BE2C (cell line): ENCODE data around the gene MRGPRX1.
"Not testable (repeated sequence)": the region's sequence is repeated elsewhere in the genome, so short reads cannot be mapped to it uniquely, and the experiment has no call there.

Experiments
- DNase-seq: peaks from one replicate; pipeline ENCODE4 v3.0.0-alpha.2; 2020
- H3K27me3 ChIP-seq: fragments of 250-450 bp; sonication (Bioruptor Pico); 2 replicates; pipeline ENCODE4 v1.5.1; 2020; ENCODE audit warnings: mild to moderate bottlenecking
- H3K36me3 ChIP-seq: fragments of 250-450 bp; sonication (Bioruptor Pico); 2 replicates; pipeline ENCODE4 v1.5.1; 2020; ENCODE audit warnings: mild to moderate bottlenecking
- H3K4me1 ChIP-seq: fragments of 250-450 bp; sonication (Bioruptor Pico); 2 replicates; pipeline ENCODE4 v1.5.1; 2020
- H3K4me3 ChIP-seq: 2 replicates; pipeline ENCODE4 v1.5.1; 2011; ENCODE audit warnings: low read depth, low read length
- H3K9me3 ChIP-seq: fragments of 250-450 bp; sonication (Bioruptor Pico); 2 replicates; pipeline ENCODE4 v1.5.1; 2020
- CTCF ChIP-seq: IDR thresholded peaks from 2 replicates; pipeline ENCODE4 v1.5.1; 2012; ENCODE audit warnings: mild to moderate bottlenecking, low read depth, low read length

Gene MRGPRX1

GRCh38 chr11:18927550-18928322, 11.5 kb downstream of the MRGPRX1 start:
- no peak overlapping the region for H3K4me3 ChIP-seq
- DNase-seq, result no peak
- H3K27me3 ChIP-seq, result no peaks in the 10 kb centered on the region
- H3K36me3 ChIP-seq, result no peaks in the 10 kb centered on the region
- H3K9me3 ChIP-seq, result no peaks in the 10 kb centered on the region
- no peaks in the 10 kb centered on the region for H3K4me1 ChIP-seq
- TF ChIP-seq CTCF, result no peak

GRCh38 chr11:18925426-18925825, 13.8 kb downstream of the MRGPRX1 start:
- not testable (repeated sequence) for H3K27me3 ChIP-seq, H3K36me3 ChIP-seq, H3K9me3 ChIP-seq, H3K4me1 ChIP-seq, H3K4me3 ChIP-seq, DNase-seq

- H3K9me3 ChIP-seq, result no peaks in the 10 kb centered on the region
- no peaks in the 10 kb centered on the region for H3K36me3 ChIP-seq
- no peaks in the 10 kb centered on the region for H3K27me3 ChIP-seq
- TF ChIP-seq CTCF, result no peak
- no peak for DNase-seq
- no peak overlapping the region for H3K4me3 ChIP-seq
- no peaks in the 10 kb centered on the region for H3K4me1 ChIP-seq
Measured at GRCh38 chr11:18912883-18913282, 26.3 kb downstream of the MRGPRX1 start.

GRCh38 chr11:18907391-18907790, 31.8 kb downstream of the MRGPRX1 start:
- DNase-seq, result no peak
- Histone ChIP-seq H3K9me3 (no peaks in the 10 kb centered on the region), H3K4me3 (no peak overlapping the region), H3K36me3 (no peaks in the 10 kb centered on the region), H3K27me3 (no peaks in the 10 kb centered on the region), H3K4me1 (no peaks in the 10 kb centered on the region)
- no peak for TF ChIP-seq CTCF

- H3K9me3 ChIP-seq, DNase-seq, H3K36me3 ChIP-seq, H3K4me1 ChIP-seq, H3K27me3 ChIP-seq, H3K4me3 ChIP-seq: not testable (repeated sequence)
Measured at GRCh38 chr11:18900637-18901036, 38.6 kb downstream of the MRGPRX1 start.

GRCh38 chr11:18900151-18900611, 39.0 kb downstream of the MRGPRX1 start:
- H3K27me3 ChIP-seq, H3K36me3 ChIP-seq, DNase-seq, H3K4me3 ChIP-seq, H3K9me3 ChIP-seq, H3K4me1 ChIP-seq: not testable (repeated sequence)

GRCh38 chr11:18891712-18892111, 47.5 kb downstream of the MRGPRX1 start:
- not testable (repeated sequence) for DNase-seq, H3K36me3 ChIP-seq, H3K9me3 ChIP-seq, H3K4me1 ChIP-seq, H3K4me3 ChIP-seq, H3K27me3 ChIP-seq

- Histone ChIP-seq H3K36me3 (no peaks in the 10 kb centered on the region), H3K4me1 (no peaks in the 10 kb centered on the region), H3K4me3 (no peak overlapping the region), H3K9me3 (no peaks in the 10 kb centered on the region), H3K27me3 (no peaks in the 10 kb centered on the region)
- TF ChIP-seq CTCF, result no peak
- DNase-seq, result no peak
Measured at GRCh38 chr11:18890615-18891014, 48.6 kb downstream of the MRGPRX1 start.
